ENCODE results near the gene BFSP1.

Gene BFSP1

DNA sequence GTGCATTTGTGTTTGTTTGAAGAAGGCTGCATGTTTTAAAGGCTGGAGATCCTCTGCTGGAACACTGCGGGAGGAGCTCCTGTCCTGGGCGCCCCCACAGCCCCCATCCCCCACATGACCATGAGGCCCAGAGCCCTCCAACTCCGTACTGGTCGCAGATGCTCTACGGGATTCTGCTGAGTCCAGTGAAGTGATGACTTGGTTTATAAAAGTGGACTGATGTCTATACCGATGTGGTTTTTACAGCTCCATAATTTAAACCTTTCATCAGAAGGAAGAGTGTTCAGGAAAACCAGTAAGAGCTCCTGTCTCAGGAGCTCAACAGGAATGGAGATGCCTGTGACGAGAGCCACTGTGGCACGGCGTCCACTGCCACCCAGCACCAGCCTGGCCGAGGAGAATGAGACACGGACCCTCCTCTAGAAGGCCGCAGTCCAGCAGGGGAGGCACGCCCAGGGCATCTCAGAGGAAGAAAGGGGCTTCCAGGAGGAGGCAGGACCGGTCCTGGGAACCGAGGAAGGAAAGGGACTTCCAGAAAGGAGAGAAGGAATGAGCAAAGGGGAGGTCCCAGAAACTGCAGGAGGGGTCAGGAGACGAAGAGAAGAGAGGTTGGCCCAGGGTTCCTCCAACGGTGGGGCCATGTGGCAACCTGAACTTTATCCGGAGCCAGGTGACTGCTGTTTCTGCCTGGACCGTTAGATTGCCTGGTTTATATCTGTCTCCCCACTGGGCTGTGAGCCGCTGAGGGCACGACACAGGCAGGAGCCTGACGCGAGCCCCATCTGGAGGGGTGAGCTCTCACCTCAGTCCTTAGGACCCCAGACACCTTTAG is 26.9 kb downstream of the BFSP1 start:
- H3K27ac ChIP-seq: no peak overlapping the region
- TF ChIP-seq ZFX (IDR thresholded peaks at IDR 0.05; ENCODE audit: borderline replicate concordance) (no peak), CTCF (IDR thresholded peaks at IDR 0.05) (no peak)

DNA sequence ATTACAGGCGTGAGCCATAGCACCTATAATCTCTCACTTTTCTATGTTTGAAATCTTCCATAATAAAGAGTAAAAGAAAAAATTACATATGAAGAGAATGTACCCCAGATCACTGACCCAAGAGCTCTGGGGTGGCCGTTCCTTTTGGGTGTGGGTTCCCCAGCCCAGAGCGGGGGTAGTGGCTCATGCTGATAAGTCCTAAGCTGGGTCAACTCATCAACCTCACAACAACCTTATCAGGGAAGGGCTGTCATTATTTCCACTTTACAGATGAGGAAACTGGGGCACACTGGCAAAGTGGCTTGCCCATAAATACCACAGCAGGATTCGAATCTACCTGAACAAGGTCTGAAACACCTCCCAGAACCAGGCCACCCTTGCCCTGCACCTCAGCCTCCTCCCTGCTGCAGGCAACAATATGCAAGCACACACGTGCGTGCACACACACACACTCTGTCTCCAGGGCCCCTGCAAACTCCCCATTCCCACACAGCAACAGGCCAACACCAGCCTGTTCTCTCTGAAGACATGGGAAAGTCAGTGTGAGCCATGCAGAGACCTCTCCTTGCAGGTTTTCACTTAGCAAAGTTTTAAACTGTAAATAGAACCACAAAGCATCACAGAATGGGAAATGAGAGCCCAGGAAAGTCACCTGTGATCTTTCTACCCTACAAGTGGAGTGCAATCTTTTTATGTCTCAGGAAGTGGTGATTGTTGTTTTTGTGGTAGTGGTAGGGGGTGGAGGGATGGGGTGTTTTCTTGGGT is 27.7 kb downstream of the BFSP1 start:
- TF ChIP-seq ZFX (IDR thresholded peaks at IDR 0.05; ENCODE audit: borderline replicate concordance): no peak
- no peak overlapping the region for H3K27ac ChIP-seq

- no peak overlapping the region for H3K27ac ChIP-seq
- TF ChIP-seq ZFX (IDR thresholded peaks at IDR 0.05; ENCODE audit: borderline replicate concordance) (no peak), CTCF (IDR thresholded peaks at IDR 0.05) (no peak)
Measured at GRCh38 chr20:17502105-17502504, 29.1 kb downstream of the BFSP1 start.

DNA sequence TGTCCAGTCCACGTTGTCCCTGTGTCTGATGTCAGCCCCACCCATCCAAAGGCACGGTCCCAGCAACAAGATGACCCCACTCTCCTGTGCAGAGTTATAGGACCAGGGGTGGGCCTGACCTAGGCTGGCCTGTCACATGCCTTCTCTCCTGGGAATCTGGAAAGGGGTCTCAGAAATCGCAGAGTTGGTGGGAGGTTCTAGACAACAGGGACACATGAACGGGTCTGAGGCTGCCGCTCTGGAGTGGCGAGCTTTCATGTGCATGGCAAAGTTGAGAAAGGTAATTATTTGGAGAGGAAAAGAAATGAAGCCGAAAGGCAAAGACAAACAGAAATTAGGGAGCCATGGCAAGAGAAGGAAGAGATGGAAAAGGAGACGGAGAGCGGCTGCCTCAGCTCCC is 29.5 kb downstream of the BFSP1 start:
- no peak for TF ChIP-seq ZFX (IDR thresholded peaks at IDR 0.05; ENCODE audit: borderline replicate concordance)
- TF ChIP-seq CTCF (IDR thresholded peaks at IDR 0.05): no peak
- no peak overlapping the region for H3K27ac ChIP-seq

DNA sequence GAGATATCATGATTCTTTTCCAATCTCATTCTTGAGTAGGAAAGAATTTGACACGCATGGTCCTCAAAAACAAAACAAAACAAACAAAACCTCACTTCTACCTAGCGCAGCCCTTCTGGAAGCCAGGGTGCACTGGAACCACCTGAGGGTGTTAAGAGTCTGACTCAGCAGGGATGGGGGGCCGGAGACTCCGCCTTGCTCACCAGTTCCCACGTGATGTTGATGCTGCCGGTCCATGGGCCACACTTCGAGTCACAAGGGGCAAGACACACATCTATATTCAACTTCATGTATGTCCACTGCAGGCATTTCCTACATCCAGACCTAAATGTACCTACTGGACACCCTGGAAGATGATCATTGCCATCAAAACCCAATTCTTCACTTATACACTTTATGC is 30.4 kb downstream of the BFSP1 start:
- no peak overlapping the region for H3K27ac ChIP-seq
- TF ChIP-seq ZFX (IDR thresholded peaks at IDR 0.05; ENCODE audit: borderline replicate concordance) (no peak), CTCF (IDR thresholded peaks at IDR 0.05) (no peak)

GRCh38 chr20:17500271-17500670 is 30.9 kb downstream of the BFSP1 start:
- TF ChIP-seq CTCF (IDR thresholded peaks at IDR 0.05): no peak
- TF ChIP-seq ZFX (IDR thresholded peaks at IDR 0.05; ENCODE audit: borderline replicate concordance): no peak
- H3K27ac ChIP-seq: no peak overlapping the region

DNA sequence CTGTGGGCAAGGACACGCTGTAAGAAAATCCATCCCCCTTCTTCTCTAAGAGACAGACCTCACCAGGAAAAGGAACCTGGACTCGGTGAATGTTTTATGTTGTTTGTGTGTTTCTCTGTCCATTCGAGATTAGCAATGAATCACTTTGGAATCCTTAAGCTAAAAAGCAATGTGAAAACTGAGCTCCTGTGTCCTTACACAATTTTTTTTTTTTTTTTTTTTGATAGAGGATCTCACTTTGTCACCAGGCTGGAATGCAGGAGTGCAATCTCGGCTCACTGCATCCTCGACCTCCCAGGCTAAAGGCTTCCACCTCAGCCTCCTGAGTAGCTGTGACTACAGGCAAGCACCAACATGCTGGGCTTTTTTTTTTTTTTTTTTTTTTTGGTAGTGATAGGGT is 32.1 kb downstream of the BFSP1 start:
- no peak overlapping the region for H3K27ac ChIP-seq
- TF ChIP-seq CTCF (IDR thresholded peaks at IDR 0.05) (no peak), ZFX (IDR thresholded peaks at IDR 0.05; ENCODE audit: borderline replicate concordance) (no peak)

Measured in 22Rv1 (cell line).